HCEC 1CT (cell line): ENCODE data around the gene ATRIP.
"Not testable (repeated sequence)": the region's sequence is repeated elsewhere in the genome, so short reads cannot be mapped to it uniquely, and the experiment has no call there.

ENCODE experiments used
- DNase-seq: peaks from one replicate; pipeline ENCODE4 v3.0.0-alpha.2; 2017

Gene ATRIP

DNA sequence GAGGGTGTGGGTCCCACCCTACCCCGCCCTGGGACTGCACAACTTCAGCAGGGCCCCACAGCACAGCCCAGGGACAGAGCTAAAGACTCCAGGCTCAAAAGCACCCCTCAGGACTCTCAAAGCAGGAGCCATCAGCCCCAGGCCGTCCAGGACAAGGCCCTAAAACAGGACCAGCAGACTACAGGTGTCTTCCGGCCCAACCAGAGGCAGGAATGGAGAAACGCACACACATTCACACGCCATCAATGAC lies 26.1 kb downstream of the ATRIP start:
- DNase-seq, result no peak

- DNase-seq, result peak; percentile 91
These were observed 26.5 kb downstream of the ATRIP start for GRCh38 chr3:48472923-48473616.

GRCh38 chr3:48473617-48473952 lies 27.0 kb downstream of the ATRIP start:
- DNase-seq, result no peak

GRCh38 chr3:48474031-48474430 lies 27.5 kb downstream of the ATRIP start:
- DNase-seq, result not testable (repeated sequence)

- no peak for DNase-seq
These were observed 28.1 kb downstream of the ATRIP start for GRCh38 chr3:48474619-48475018.

- DNase-seq, result no peak
These were observed 28.7 kb downstream of the ATRIP start for GRCh38 chr3:48475188-48475587.

DNA sequence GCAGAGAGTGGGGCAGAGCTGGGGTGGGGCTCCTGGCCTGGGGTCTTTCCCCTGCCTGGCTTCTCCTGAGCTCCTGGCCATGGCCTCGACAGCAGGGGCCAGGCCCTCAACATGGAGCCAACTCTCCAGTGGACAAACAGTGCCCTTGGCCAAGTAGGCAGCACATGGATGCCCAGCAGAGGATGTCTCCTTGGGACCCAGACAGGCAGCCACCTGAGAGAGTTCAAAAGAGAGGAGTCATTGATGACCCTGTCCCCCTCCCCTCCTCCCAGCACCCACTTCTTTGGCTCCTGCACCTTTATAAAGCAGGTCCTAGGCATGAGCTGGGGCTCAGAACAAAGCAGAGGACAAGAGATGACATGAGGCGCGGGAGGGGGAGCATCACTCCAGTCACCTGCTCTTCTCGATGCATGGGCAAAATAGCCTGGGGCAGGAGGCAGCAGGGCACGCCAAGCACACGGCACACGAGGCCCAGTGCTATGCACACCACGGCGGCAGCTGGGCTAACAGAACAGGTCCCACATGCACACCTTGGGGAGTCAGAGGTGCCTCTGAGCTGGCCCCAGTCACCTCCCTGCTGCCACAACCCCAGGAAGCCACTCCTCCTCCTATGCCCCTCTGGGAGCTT lies 30.0 kb downstream of the ATRIP start:
- DNase-seq, result no peak

DNA sequence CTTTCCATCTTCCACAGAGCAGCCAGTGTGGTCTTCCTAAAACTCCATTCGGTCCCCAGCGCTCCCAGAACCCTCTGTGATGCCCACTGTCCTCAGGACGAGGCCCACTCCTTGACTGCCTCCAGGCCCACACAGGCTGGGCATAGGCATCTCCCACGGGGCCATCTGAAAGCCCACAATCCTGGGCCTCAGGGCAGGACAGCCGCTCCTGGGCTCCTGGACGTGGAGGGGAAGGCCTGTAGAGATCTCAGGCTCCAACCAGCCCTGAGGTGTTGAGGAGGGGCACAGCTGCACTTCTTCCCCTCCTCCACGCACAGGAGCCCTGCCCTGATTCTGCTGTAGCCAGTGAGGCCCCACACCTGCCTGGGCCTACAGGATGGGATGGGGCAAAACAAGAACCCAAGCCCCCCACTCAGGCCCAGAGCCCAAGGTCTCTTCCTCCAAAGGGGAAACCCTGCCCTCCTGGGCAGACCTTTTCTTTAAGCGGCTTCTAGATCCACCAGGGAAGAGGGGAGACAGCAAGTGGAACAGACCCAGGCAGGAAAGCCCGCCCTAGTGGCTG lies 31.5 kb downstream of the ATRIP start:
- DNase-seq, result no peak

DNA sequence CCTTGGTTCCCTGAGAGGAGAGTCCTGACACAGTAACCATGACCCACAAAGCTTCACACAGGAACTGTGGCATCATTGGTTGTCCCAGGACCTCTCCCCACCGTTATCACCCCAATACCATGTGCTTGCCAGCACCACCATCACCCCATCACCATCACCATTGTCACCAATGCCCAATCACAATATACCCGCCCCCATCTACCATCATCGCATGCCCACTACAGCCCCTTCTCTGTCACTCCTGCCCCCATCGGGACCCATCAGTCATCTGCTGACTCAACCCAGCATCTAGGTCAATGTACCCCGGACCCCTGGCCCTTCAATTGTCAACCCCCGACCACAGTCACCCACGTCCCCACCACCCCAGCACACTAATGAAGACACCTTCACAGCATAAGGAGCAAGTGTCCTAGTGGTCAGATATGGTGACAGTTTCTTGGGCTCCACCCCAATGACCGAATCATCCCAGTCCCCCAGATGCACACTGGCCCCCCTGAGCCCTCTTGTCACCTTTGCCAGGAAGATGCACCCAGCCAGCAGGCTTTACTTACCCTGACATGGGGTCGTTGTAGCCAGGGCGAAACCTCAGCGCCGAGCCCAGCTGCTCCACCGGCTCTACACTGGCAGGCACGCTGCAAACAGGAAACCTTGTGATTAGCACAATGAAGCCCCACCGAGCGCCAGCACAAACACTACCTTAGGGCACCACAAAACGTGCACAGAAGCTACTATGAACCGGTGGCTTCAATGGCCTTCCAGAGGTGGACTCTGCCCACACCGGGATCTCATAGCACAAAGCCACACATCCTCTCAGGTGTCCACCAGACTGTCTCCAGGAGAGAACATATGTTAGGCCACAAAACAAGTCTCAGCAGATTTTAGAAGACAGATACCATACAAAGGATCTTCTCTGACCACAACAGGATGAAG lies 32.4 kb downstream of the ATRIP start:
- no peak for DNase-seq

GRCh38 chr3:48480891-48481290 lies 34.4 kb downstream of the ATRIP start:
- not testable (repeated sequence) for DNase-seq

- not testable (repeated sequence) for DNase-seq
These were observed 36.3 kb downstream of the ATRIP start for GRCh38 chr3:48482822-48483221.

DNA sequence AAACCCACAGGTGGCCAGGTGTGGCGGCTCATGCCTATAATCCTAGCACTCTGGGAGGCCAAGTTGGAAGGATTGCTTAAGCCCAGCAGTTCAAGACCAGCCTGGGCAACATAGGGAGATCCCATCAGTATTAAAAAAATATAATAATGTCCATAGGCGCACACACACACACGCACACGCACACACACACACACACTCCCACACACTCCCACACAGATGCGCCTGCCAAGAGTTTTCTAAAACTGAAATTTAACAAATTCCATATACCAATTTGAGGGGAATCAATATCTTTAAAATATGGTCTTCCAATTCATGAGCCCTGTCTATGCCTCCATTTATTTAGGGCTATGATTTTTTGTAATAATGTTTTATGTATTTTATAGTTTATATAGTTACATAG lies 40.4 kb downstream of the ATRIP start:
- DNase-seq, result no peak

GRCh38 chr3:48492461-48493202 lies 46.1 kb downstream of the ATRIP start:
- DNase-seq, result no peak

DNA sequence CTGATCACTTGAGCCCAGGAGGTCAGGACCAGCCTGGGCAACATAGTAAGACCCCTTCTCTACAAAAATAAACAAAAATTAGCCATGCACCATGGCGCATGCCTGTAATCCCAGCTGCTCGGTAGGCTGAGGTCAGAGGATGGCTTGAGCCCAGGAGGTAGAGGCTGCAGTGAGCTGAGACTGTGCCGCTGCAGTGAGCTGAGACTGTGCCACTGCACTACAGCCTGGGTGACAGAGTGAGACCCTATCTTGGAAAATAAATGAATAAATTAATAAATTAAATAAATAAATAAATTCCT lies 46.6 kb downstream of the ATRIP start:
- no peak for DNase-seq

- no peak for DNase-seq
These were observed 54.1 kb downstream of the ATRIP start for GRCh38 chr3:48500656-48501055.

DNA sequence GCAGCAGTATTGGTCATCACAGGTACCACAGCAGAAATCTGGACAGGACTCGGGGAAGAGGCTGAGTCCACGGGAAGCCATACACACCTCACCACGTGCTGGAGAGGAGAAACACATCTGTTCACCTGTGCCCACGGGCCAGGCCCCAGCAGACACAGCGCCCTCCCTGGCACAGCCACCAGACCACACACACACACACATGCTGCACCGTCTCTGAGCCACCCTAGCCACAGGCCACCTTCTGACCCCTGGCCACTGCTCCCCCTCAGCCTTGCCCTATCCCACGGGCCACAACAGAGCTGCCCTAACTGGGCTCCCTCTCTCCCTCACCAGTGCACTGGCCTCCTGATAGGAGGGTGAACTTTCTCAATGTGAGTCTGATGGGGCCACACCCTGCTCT lies 54.7 kb downstream of the ATRIP start:
- DNase-seq, result no peak

GRCh38 chr3:48502121-48502520 lies 55.6 kb downstream of the ATRIP start:
- no peak for DNase-seq

- DNase-seq, result no peak
These were observed 56.2 kb downstream of the ATRIP start for GRCh38 chr3:48502728-48503168.

DNA sequence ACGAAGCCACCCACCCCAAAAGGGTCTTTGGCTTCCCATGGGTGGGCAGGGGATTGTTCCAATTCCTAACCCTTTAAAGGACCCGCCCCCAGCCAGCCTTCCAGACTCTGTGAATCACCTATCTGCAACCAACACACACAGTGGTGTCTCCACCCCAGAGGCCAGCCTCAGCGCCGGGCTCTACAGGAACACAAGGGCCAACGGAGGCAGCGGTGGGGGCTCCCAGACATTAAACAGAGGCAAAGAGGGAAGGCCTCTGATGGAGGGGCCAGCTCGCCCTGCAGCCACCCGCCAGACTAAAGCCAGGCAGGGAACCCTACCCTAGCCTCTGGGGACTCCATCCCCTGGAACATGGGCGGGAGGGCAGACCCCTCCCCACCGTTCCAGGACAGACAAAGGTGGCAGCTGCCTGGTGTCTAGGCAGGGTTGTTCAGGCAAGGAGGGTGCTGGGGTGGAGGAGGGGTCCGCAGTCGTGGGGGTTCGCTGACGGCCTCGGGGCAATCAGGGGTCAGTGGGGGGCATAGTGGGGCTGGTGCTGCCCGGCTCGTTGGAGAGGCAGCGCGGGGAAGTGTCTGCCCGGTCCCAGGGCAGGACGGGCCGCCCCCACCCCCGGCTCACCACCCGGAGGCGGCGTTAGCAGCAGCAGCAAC lies 57.0 kb downstream of the ATRIP start:
- DNase-seq, result peak; percentile 45

DNA sequence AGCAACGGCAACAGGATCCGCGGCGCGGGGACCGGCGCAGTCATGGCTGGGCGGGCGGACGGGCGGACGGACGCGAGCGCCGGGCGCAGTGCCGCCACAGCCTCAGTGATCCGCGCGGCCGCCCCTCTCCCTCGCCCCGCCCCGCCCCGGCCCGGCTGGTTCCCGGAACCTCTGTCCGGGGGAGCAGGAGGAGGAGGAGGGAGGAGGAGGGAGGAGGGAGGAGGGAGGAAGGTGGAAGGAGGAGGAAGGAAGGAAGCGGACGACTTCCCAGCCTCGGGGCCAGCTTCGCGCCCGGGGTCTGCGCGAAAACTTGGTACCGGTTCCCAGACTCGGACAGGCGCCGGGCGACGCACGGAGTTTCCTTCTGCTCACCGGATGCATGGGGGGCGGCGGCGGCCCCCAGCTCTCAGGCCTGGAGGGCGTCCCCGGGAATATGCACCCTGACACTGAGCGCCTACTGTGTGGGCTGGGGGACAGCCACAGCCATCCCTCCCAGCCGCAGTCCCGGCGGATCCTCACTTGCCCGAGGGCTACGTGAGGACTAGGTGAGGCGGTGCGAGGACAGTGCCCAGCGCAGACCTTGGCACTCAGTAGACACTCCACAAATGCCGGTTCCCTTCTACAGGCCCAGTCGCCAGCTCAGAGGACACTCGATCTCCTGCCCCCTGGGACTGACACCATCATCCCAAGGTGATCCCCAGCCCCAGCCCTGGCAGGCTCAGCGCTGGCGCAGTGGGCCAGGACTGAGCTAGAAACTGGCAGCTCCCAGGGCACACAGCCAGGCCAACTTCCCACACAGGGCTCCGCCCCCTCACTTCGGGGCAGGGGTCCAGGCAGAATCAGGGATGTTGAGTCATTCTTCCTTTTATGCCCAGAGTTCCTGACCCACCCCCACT lies 57.8 kb downstream of the ATRIP start, which contains the start of gene SHISA5:
SHISA5 (minus strand) TSS at position 124 of the 896 bp plus-strand sequence; CDS start at position 44, 80 bp downstream.
- peak; percentile 39 for DNase-seq

- DNase-seq, result no peak
These were observed 58.6 kb downstream of the ATRIP start for GRCh38 chr3:48505146-48505545.
